Endothelial cell of umbilical vein (primary cell): Measurements from ENCODE around the gene CYP27C1. TPM values are rescaled to one million over a fixed set of nuclear protein-coding genes. Genes with fewer than 3 reads are reported as not detected.

Experiments
- BruUV-seq: library from RNA; stranded (reverse); fragments of 400-500 nt; replicated peaks from 2 replicates; lab custom pipeline; 2021; lab: Mats Ljungman, UMichigan
- CTCF ChIA-PET: fragments of 300-600, 350-600 bp; sonication (Branson Sonifier 250); formaldehyde crosslinking; loops from one replicate; lab custom pipeline; 2021; ENCODE audit warnings: antibody characterized with exemption, inconsistent platforms; lab: Charles Lee
- POLR2A ChIA-PET: fragments of 300-600, 350-600 bp; sonication (Branson Sonifier 250); formaldehyde crosslinking; loops from one replicate; lab custom pipeline; 2021; ENCODE audit warnings: antibody characterized with exemption, inconsistent platforms; lab: Charles Lee
- DNase-seq: peaks from one replicate; pipeline ENCODE4 v3.0.0-alpha.2; 2011; ENCODE audit warnings: low read depth, low spot score
- FAIRE-seq: peaks from 2 replicates; lab custom pipeline; 2011; peaks lifted over from hg19 to GRCh38; lab: Jason Lieb, UNC
- H2AFZ ChIP-seq: 2 replicates; pipeline ENCODE4 v1.6.0; 2012; ENCODE audit warnings: low read depth, low read length, control low read depth, inconsistent platforms
- H3K27ac ChIP-seq: 2 replicates; pipeline ENCODE4 v1.5.1; 2011; ENCODE audit warnings: low read depth, mild to moderate bottlenecking, control low read depth, low read length, moderate library complexity; ENCODE audit not compliant: insufficient read depth
- H3K27me3 ChIP-seq, 2 experiments: 2 replicates each; pipeline versions ENCODE4 v1.6.0 to v1.6.1; 2011; ENCODE audit warnings: low read length in 2 of 2, mixed read lengths in 1 of 2; ENCODE audit not compliant: control insufficient read depth in 2 of 2, insufficient read depth in 2 of 2
- H3K36me3 ChIP-seq, 2 experiments: 2 replicates in 1 of 2; 3 replicates in 1 of 2; pipeline ENCODE4 v1.5.1; 2011; ENCODE audit warnings: low read length in 2 of 2, mild to moderate bottlenecking in 1 of 2, moderate library complexity in 1 of 2; ENCODE audit not compliant: control insufficient read depth in 2 of 2, insufficient read depth in 2 of 2; ENCODE audit errors: extremely low read depth in 1 of 2
- H3K4me1 ChIP-seq: 3 replicates; pipeline ENCODE4 v1.5.1; 2011; ENCODE audit warnings: mild to moderate bottlenecking, low read length; ENCODE audit not compliant: control insufficient read depth, insufficient read depth; ENCODE audit errors: extremely low read depth
- H3K4me2 ChIP-seq: 2 replicates; pipeline ENCODE4 v1.6.1; 2011; ENCODE audit warnings: low read length, control low read depth, mixed read lengths; ENCODE audit not compliant: insufficient read depth
- H3K4me3 ChIP-seq, 3 experiments: fragments of 200-600 bp in 1 of 3; sonication (generic), shearing (Covaris generic) in 1 of 3; replicated peaks in 1 of 3; 2 replicates each; pipeline ENCODE4 v1.5.1; 2011 to 2016; ENCODE audit warnings: control low read depth in 3 of 3, low read length in 3 of 3, mild to moderate bottlenecking in 2 of 3, inconsistent platforms in 1 of 3, low read depth in 1 of 3, moderate library complexity in 1 of 3; ENCODE audit not compliant: insufficient read depth in 1 of 3
- H3K79me2 ChIP-seq: 2 replicates; pipeline ENCODE4 v1.6.0; 2012; ENCODE audit warnings: low read length, inconsistent platforms; ENCODE audit not compliant: control insufficient read depth, insufficient read depth
- H3K9ac ChIP-seq: replicated peaks from 2 replicates; pipeline ENCODE3; 2011; ENCODE audit warnings: low read length, control low read depth; ENCODE audit not compliant: insufficient read depth; ENCODE audit errors: extremely low read depth
- H3K9me1 ChIP-seq: replicated peaks from 3 replicates; pipeline ENCODE4 v1.6.0; 2011; ENCODE audit warnings: mild to moderate bottlenecking, low read length; ENCODE audit not compliant: control insufficient read depth, insufficient read depth; ENCODE audit errors: extremely low read depth
- H3K9me3 ChIP-seq: replicated peaks from 2 replicates; pipeline ENCODE4 v1.5.1; 2012; ENCODE audit warnings: low read length, inconsistent platforms; ENCODE audit not compliant: control insufficient read depth, insufficient read depth
- H4K20me1 ChIP-seq: replicated peaks from 2 replicates; pipeline ENCODE3; 2011; ENCODE audit warnings: mild to moderate bottlenecking, low read length; ENCODE audit not compliant: control insufficient read depth, insufficient read depth; ENCODE audit errors: extremely low read depth
- CTCF ChIP-seq, 2 donors: IDR thresholded peaks; 1 replicate in 1 of 2; 2 replicates in 1 of 2; pipeline ENCODE4 v1.5.1; 2011; ENCODE audit warnings: low read length in 2 of 2, mild to moderate bottlenecking in 2 of 2, moderate library complexity in 2 of 2, control low read depth in 1 of 2, inconsistent platforms in 1 of 2, low read depth in 1 of 2; ENCODE audit not compliant: insufficient read depth in 1 of 2; ENCODE audit errors: extremely low read depth in 1 of 2
- EZH2 ChIP-seq: IDR thresholded peaks from 2 replicates; pipeline ENCODE4 v1.6.1; 2012; ENCODE audit warnings: borderline replicate concordance, low read depth, mild to moderate bottlenecking, moderate library complexity, low read length, inconsistent platforms; ENCODE audit not compliant: severe bottlenecking
- FOS ChIP-seq: IDR thresholded peaks from 2 replicates; pipeline ENCODE4 v1.6.1; 2011; ENCODE audit warnings: mild to moderate bottlenecking, low read length, moderate library complexity, borderline replicate concordance; ENCODE audit not compliant: insufficient read depth
- GATA2 ChIP-seq: IDR thresholded peaks from 2 replicates; pipeline ENCODE4 v1.7.0; 2011; ENCODE audit warnings: low read depth, mild to moderate bottlenecking, moderate library complexity, mixed read lengths, low read length; ENCODE audit not compliant: insufficient read length, insufficient read depth
- JUN ChIP-seq: IDR thresholded peaks from 2 replicates; pipeline ENCODE4 v1.6.1; 2011; ENCODE audit warnings: borderline replicate concordance, low read depth; ENCODE audit not compliant: insufficient read length, insufficient read depth
- MAX ChIP-seq: IDR thresholded peaks from 2 replicates; pipeline ENCODE4 v1.6.1; 2011; ENCODE audit not compliant: insufficient read depth, insufficient read length
- MYC ChIP-seq: IDR thresholded peaks from one replicate; pipeline ENCODE4 v1.6.1; 2011; ENCODE audit warnings: mild to moderate bottlenecking, low read depth, low read length
- POLR2A ChIP-seq: IDR thresholded peaks from 2 replicates; pipeline ENCODE4 v1.6.1; 2012; ENCODE audit warnings: low read depth, mild to moderate bottlenecking, control low read depth, low read length
- POLR2AphosphoS5 ChIP-seq: IDR thresholded peaks from 2 replicates; pipeline ENCODE4 v1.6.1; 2012; ENCODE audit warnings: low read depth, mild to moderate bottlenecking, control low read depth, low read length, moderate library complexity; ENCODE audit not compliant: insufficient read depth
- dilution Hi-C: fragments of 300-500 bp; cut with MboI; formaldehyde crosslinking; loops from one replicate; pipeline ENCODE4 v1.15.0; 2019; ENCODE audit warnings: low sequenced_read_pairs; ENCODE audit not compliant: extremely low pct_ligation_motif_present
- intact Hi-C: fragments of 100-400 bp; cut with micrococcal nuclease; formaldehyde crosslinking; loops from one replicate; pipeline ENCODE4 v1.10.0; 2022
- polyA plus RNA-seq, 4 experiments: library from polyadenylated mRNA; depleted of rRNA in 3 of 4; stranded (reverse) in 3 of 4; unstranded in 1 of 4; fragments of >200 nt; gene quantifications; 2 replicates each; pipeline versions ENCODE4 v1.2.1 to v1.2.3, GENCODE V29; 2011 to 2012; ENCODE audit warnings: missing spikeins in 1 of 4
- total RNA-seq: library from RNA; stranded (reverse); gene quantifications from 2 replicates; pipeline ENCODE4 v1.2.3, GENCODE V29; 2021

CYP27C1 gene
- total and polyA plus RNA-seq, 2 donors (not counting 3 experiments of a cell fraction or from before 2014, with no cell fraction given), result not detected

- BruUV-seq, result no TSS peak
- H2AFZ ChIP-seq, result no peak overlapping the region
- no peaks in the 10 kb centered on the region for H3K79me2 ChIP-seq
- ChIA-PET CTCF (interaction anchor here (0.9 kb wide), 1 partner anchor 10 kb away, joined by 4 read pairs; no protein-coding TSS in a partner anchor), POLR2A (no interaction called here)
- no peaks in the 10 kb centered on the region for H3K4me1 ChIP-seq
- no peak overlapping the region for H3K4me2 ChIP-seq
- H3K9me3 ChIP-seq, result no peaks in the 10 kb centered on the region
- dilution Hi-C loops (no loop called here), intact Hi-C loops (no loop called here)
- H4K20me1 ChIP-seq, result no peaks in the 10 kb centered on the region
- DNase-seq, result no peak
- no peak for TF ChIP-seq POLR2AphosphoS5
- TF ChIP-seq POLR2A, result no peak
- TF ChIP-seq CTCF (IDR thresholded peaks at IDR 0.05; ENCODE audit: extremely low read depth in 1 of 2, insufficient read depth in 1 of 2, low read depth in 1 of 2, low read length in 2 of 2), result no peak
- TF ChIP-seq MAX, result no peak
- no peak for TF ChIP-seq MYC
- no peak for TF ChIP-seq JUN
- TF ChIP-seq EZH2, result no peak
- no peak for TF ChIP-seq FOS
- TF ChIP-seq GATA2, result no peak
- H3K4me3 ChIP-seq, result no peak overlapping the region
- peaks cover 0 to 2% of the 10 kb centered on the region in 2 experiments for H3K27me3 ChIP-seq
- no peak overlapping the region for H3K9ac ChIP-seq
- FAIRE-seq, result no peak
- H3K9me1 ChIP-seq, result no peaks in the 10 kb centered on the region
- no peaks in the 10 kb centered on the region for H3K36me3 ChIP-seq
- H3K27ac ChIP-seq, result no peak overlapping the region
Measured at GRCh38 chr2:127200962-127201361, 19.1 kb downstream of the CYP27C1 start.
